Upper lobe of left lung (tissue), 6 donors: Measurements from ENCODE around the gene TMEM95. TPM values are rescaled to one million over a fixed set of nuclear protein-coding genes. Genes with fewer than 3 reads are reported as not detected.

Experiments
- ATAC-seq, 2 donors: fragments of 200-7000 bp; cut with Tn5 transposase; one replicate each; pipeline ENCODE4 v1.9.1; 2022; ENCODE audit warnings: mild to moderate bottlenecking in 2 of 2, moderate library complexity in 2 of 2; ENCODE audit not compliant: low FRiP score in 2 of 2
- DNase-seq, 2 donors: peaks; one replicate each; pipeline ENCODE4 v3.0.0-alpha.2; 2019 to 2020
- H3K27ac ChIP-seq, 4 donors: fragments of 200-600 bp; sonication (generic); one replicate each; pipeline ENCODE4 v1.5.1; 2016 to 2019
- H3K27me3 ChIP-seq, 4 donors: fragments of 200-600 bp; sonication (generic); one replicate each; pipeline ENCODE4 v1.5.1; 2017 to 2019
- H3K36me3 ChIP-seq, 4 donors: fragments of 200-600 bp; sonication (generic); one replicate each; pipeline ENCODE4 v1.5.1; 2016 to 2019
- H3K4me1 ChIP-seq, 4 donors: fragments of 200-600 bp; sonication (generic); one replicate each; pipeline ENCODE4 v1.5.1; 2018 to 2019
- H3K4me3 ChIP-seq, 4 donors: fragments of 200-600 bp; sonication (generic); one replicate each; pipeline ENCODE4 v1.5.1; 2017 to 2019; ENCODE audit warnings: mild to moderate bottlenecking in 2 of 4, moderate library complexity in 1 of 4
- H3K9me3 ChIP-seq, 4 donors: fragments of 200-600 bp; sonication (generic); one replicate each; pipeline ENCODE4 v1.5.1; 2018 to 2019
- EP300 ChIP-seq, 4 donors: sonication (generic); formaldehyde crosslinking; IDR thresholded peaks; one replicate each; pipeline ENCODE4 v1.5.1; 2017; ENCODE audit warnings: antibody characterized with exemption in 4 of 4, control low read depth in 2 of 4
- POLR2A ChIP-seq, 4 donors: fragments of 450-650 bp; IDR thresholded peaks; one replicate each; pipeline ENCODE4 v1.5.1; 2016 to 2017; ENCODE audit warnings: antibody characterized with exemption in 4 of 4, mild to moderate bottlenecking in 2 of 4
- POLR2AphosphoS5 ChIP-seq, 2 donors: sonication (generic); formaldehyde crosslinking; IDR thresholded peaks; one replicate each; pipeline ENCODE4 v1.5.1; 2017; ENCODE audit warnings: antibody characterized with exemption in 2 of 2
- WGBS, 2 donors: methylation state at CpG; one replicate each; pipeline ENCODE4 v1.1.5; 2017 to 2018; 5-methylcytosine and 5-hydroxymethylcytosine counted together
- total RNA-seq, 6 donors: library from RNA; depleted of rRNA in 4 of 6; stranded (reverse); fragments of >200 nt in 4 of 6; gene quantifications; one replicate each; pipeline versions ENCODE4 v1.1.0 to v1.2.1, GENCODE V29; 2016 to 2021
- TF ChIP-seq, protein P1 (sequence below), 6 experiments: fragments of 450-650 bp in 4 of 6; fragments of 200-600 bp in 2 of 6; sonication (generic) in 2 of 6; IDR thresholded peaks; one replicate each; pipeline ENCODE4 v1.5.1; 2016 to 2019; ENCODE audit warnings: antibody characterized with exemption in 6 of 6
- donor health status: DM: no; HTN: no; CAD: no; lungs with moderate emphysema.
- donor health status: DM: no; HTN: yes; CAD: no; lungs with severe emphysema.

TMEM95 gene
- total RNA-seq, 6 donors from 2014 or later, result 1.0 TPM; not detected in 5

DNA sequence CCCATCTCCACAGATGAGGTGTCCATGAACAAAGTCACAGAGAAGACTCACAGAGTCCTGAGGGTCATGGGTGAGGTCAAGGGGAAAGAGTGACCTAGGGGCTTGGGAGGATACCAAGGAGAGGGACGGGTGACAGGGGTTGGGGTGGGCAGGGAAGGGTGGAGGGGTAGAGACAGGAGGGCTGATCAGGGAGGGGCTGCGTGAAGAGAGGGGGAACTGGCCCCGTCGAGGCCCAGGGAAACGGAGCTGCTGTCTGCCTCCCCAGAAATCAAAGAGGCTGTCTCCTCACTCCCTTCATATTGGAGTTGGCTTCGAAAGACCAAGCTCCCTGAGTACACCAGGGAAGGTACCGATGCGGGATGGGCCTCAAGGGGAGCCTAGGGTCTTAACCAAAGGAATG lies 617 bp downstream of the TMEM95 start:
- TF ChIP-seq POLR2A (IDR thresholded peaks at IDR 0.05) (no peak), EP300 (IDR thresholded peaks at IDR 0.05) (no peak), POLR2AphosphoS5 (IDR thresholded peaks at IDR 0.05) (no peak)
- TF ChIP-seq, protein P1, sequence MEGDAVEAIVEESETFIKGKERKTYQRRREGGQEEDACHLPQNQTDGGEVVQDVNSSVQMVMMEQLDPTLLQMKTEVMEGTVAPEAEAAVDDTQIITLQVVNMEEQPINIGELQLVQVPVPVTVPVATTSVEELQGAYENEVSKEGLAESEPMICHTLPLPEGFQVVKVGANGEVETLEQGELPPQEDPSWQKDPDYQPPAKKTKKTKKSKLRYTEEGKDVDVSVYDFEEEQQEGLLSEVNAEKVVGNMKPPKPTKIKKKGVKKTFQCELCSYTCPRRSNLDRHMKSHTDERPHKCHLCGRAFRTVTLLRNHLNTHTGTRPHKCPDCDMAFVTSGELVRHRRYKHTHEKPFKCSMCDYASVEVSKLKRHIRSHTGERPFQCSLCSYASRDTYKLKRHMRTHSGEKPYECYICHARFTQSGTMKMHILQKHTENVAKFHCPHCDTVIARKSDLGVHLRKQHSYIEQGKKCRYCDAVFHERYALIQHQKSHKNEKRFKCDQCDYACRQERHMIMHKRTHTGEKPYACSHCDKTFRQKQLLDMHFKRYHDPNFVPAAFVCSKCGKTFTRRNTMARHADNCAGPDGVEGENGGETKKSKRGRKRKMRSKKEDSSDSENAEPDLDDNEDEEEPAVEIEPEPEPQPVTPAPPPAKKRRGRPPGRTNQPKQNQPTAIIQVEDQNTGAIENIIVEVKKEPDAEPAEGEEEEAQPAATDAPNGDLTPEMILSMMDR (IDR thresholded peaks at IDR 0.05), result no peak
- Histone ChIP-seq H3K36me3 (no peaks in the 10 kb centered on the region), H3K27me3 (no peaks in the 10 kb centered on the region), H3K4me1 (peaks cover 23 to 45% (median 30%) of the 10 kb centered on the region in 4 donors), H3K9me3 (no peaks in the 10 kb centered on the region), H3K4me3 (no peak overlapping the region), H3K27ac (peak overlapping the region in 1 of 4 donors; percentile 44)
- DNase-seq (no peak), ATAC-seq (no peak)
- WGBS, 2 donors, result 71 to 72% methylated on average over 8 of the region's 8 CpGs

DNA sequence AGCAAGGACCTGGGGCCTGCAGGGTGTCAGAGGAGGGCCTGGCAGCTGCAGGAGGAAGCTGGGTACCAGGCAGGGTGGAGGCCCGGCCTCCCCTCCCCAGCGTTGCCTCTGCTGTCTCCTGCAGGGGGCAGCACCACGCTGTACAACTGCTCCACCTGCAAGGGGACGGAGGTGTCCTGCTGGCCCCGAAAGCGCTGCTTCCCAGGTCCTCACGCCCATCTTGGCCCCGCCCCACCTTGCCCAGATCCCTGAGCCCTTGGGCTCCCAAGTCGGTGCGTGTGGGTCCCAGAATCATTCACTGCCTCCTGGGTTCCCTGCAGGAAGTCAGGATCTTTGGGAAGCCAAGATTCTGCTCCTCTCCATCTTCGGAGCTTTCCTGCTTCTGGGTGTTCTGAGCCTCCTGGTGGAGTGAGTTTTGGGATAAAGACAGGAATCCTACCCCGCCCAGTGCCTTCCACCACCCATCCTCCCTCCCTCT lies 1.2 kb downstream of the TMEM95 start:
- peak; percentile 56 to 85 for ATAC-seq
- Histone ChIP-seq H3K36me3 (no peaks in the 10 kb centered on the region), H3K4me1 (peaks cover 19 to 39% (median 25%) of the 10 kb centered on the region in 4 donors), H3K4me3 (no peak overlapping the region), H3K9me3 (no peaks in the 10 kb centered on the region), H3K27ac (no peak overlapping the region), H3K27me3 (no peaks in the 10 kb centered on the region)
- WGBS, 2 donors, result 12 to 30% methylated on average over 6 to 12 of the region's 12 CpGs
- TF ChIP-seq EP300 (IDR thresholded peaks at IDR 0.05), result no peak
- no peak for TF ChIP-seq POLR2A (IDR thresholded peaks at IDR 0.05)
- peak in 1 of 2 donors; percentile 34 for TF ChIP-seq POLR2AphosphoS5 (IDR thresholded peaks at IDR 0.05)
- TF ChIP-seq, protein P1 (IDR thresholded peaks at IDR 0.05), result peak; percentile 87 to 95 (median 94)
- DNase-seq, result peak; percentile 88 to 91

DNA sequence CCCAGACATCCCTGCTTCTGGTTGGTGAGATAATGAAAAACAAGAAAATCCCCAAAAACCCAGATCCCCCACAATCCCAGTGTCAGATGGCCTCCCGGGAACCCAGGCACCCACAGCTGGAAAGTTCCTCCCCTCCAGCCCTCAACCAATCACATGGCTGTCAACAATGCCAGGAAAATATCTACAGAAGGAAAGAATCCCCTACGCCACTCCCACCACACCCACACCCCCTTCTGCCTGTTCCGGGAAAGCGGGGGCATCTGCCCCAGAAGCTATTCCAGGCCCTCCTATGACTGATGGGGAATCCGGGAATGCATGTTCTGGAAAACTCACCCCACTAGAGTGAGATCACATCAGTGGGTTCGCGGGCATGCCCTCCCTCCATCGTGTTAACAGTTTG lies 1.8 kb downstream of the TMEM95 start:
- H3K4me1 ChIP-seq, result peaks cover 19 to 34% (median 23%) of the 10 kb centered on the region in 4 donors
- TF ChIP-seq EP300 (IDR thresholded peaks at IDR 0.05) (no peak), POLR2AphosphoS5 (IDR thresholded peaks at IDR 0.05) (no peak), POLR2A (IDR thresholded peaks at IDR 0.05) (no peak)
- TF ChIP-seq, protein P1 (IDR thresholded peaks at IDR 0.05), result no peak
- no peaks in the 10 kb centered on the region for H3K9me3 ChIP-seq
- no peaks in the 10 kb centered on the region for H3K36me3 ChIP-seq
- H3K4me3 ChIP-seq, result no peak overlapping the region
- 63 to 74% methylated on average over 6 to 8 of the region's 8 CpGs for WGBS, 2 donors
- peak in 1 of 2 donors; percentile 1 for ATAC-seq
- no peak overlapping the region for H3K27ac ChIP-seq
- no peak for DNase-seq
- H3K27me3 ChIP-seq, result no peaks in the 10 kb centered on the region

DNA sequence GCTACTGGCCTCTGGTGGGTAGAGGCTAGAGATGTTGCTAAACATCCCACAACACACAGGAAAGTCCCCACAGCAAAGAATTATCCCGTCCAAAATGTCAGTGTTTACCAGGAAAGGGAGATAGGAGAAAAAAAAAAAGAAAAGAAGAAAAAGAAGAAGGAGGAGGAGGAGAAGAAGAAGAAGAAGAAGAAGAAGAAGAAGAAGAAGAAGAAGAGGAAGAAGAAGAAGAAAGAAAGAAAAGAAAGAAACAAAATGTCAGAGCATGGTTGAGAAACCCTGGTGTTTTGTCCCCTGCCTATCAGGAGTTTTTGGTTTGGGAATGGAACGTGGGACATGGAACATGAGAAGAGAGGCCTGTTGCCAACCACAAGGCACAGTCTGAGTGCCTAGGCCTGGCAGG lies 2.4 kb downstream of the TMEM95 start:
- no peaks in the 10 kb centered on the region for H3K27me3 ChIP-seq

DNA sequence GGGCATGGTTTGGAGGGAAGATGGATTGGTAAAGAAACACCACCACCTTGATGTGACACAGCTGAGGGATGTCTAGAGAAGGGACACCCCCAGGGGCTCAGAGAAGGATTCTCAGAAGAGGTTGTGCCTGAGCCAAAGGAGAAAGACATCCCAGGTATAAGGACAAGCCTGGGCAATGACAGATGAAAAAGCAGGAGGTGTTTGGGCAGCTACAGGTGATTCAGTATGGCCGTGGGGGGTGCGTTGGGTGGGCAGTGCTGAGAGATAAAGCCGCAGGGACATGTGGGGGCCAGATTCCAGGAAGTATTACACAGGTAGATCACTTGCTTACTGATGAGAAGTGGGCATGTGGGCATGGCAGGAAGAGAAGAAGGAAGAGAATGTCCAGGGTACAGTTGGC lies 7.0 kb downstream of the TMEM95 start:
- DNase-seq, result no peak
- ATAC-seq, result no peak
- Histone ChIP-seq H3K4me3 (no peak overlapping the region), H3K27ac (no peak overlapping the region), H3K4me1 (no peaks in the 10 kb centered on the region), H3K36me3 (no peaks in the 10 kb centered on the region), H3K27me3 (no peaks in the 10 kb centered on the region), H3K9me3 (no peaks in the 10 kb centered on the region)
- WGBS, 2 donors, result 52 to 67% methylated on average over 3 of the region's 3 CpGs
- TF ChIP-seq POLR2A (IDR thresholded peaks at IDR 0.05), result no peak
- TF ChIP-seq EP300 (IDR thresholded peaks at IDR 0.05), result no peak
- no peak for TF ChIP-seq POLR2AphosphoS5 (IDR thresholded peaks at IDR 0.05)
- TF ChIP-seq, protein P1 (IDR thresholded peaks at IDR 0.05), result no peak

More for the DNA sequence above, 2.4 kb downstream of the TMEM95 start:
- no peak overlapping the region for H3K4me3 ChIP-seq
- TF ChIP-seq EP300 (IDR thresholded peaks at IDR 0.05), result no peak
- no peak for DNase-seq
- 58 to 79% methylated on average over 2 of the region's 2 CpGs for WGBS, 2 donors
- no peak overlapping the region for H3K27ac ChIP-seq
- no peaks in the 10 kb centered on the region for H3K36me3 ChIP-seq
- no peak for ATAC-seq
- H3K9me3 ChIP-seq, result no peaks in the 10 kb centered on the region
- peaks cover 17 to 33% (median 22%) of the 10 kb centered on the region in 4 donors for H3K4me1 ChIP-seq
